PFSK-1 (cell line): ENCODE data around the gene LIX1. TPM values are rescaled to one million over a fixed set of nuclear protein-coding genes. Genes with fewer than 3 reads are reported as not detected.

Experiments
- FOXP2 ChIP-seq: optimal IDR thresholded peaks from 2 replicates; pipeline ENCODE3; 2011; ENCODE audit warnings: borderline replicate concordance, control low read depth, inconsistent platforms; ENCODE audit not compliant: insufficient read depth; ENCODE audit errors: extremely low read length, extremely low read depth
- POLR2AphosphoS5 ChIP-seq: IDR thresholded peaks from 2 replicates; pipeline ENCODE4 v1.6.1; 2012; ENCODE audit warnings: low read depth, mild to moderate bottlenecking, control low read depth, low read length, moderate library complexity
- SIN3A ChIP-seq: IDR thresholded peaks from 2 replicates; pipeline ENCODE4 v1.6.1; 2012; ENCODE audit warnings: mild to moderate bottlenecking, low read length, moderate library complexity, borderline replicate concordance; ENCODE audit not compliant: insufficient read depth
- TAF1 ChIP-seq: IDR thresholded peaks from 2 replicates; pipeline ENCODE4 v1.6.1; 2012; ENCODE audit warnings: low read length, control low read depth, borderline replicate concordance; ENCODE audit not compliant: insufficient read depth
- polyA plus RNA-seq: library from polyadenylated mRNA; unstranded; fragments of >200 nt; gene quantifications from one replicate; pipeline ENCODE4 v1.2.1, GENCODE V29; 2012; ENCODE audit warnings: low read depth, missing spikeins; ENCODE audit not compliant: insufficient read length
- TF ChIP-seq, protein P1 (sequence below), 2 experiments: IDR thresholded peaks; 2 replicates each; pipeline versions ENCODE4 v1.6.1 to v1.8.0; 2011 to 2012; ENCODE audit warnings: low read depth in 2 of 2, low read length in 2 of 2, control low read depth in 1 of 2, inconsistent platforms in 1 of 2, mild to moderate bottlenecking in 1 of 2, moderate library complexity in 1 of 2; ENCODE audit not compliant: insufficient read depth in 1 of 2

Gene LIX1
- not detected for polyA plus RNA-seq

DNA sequence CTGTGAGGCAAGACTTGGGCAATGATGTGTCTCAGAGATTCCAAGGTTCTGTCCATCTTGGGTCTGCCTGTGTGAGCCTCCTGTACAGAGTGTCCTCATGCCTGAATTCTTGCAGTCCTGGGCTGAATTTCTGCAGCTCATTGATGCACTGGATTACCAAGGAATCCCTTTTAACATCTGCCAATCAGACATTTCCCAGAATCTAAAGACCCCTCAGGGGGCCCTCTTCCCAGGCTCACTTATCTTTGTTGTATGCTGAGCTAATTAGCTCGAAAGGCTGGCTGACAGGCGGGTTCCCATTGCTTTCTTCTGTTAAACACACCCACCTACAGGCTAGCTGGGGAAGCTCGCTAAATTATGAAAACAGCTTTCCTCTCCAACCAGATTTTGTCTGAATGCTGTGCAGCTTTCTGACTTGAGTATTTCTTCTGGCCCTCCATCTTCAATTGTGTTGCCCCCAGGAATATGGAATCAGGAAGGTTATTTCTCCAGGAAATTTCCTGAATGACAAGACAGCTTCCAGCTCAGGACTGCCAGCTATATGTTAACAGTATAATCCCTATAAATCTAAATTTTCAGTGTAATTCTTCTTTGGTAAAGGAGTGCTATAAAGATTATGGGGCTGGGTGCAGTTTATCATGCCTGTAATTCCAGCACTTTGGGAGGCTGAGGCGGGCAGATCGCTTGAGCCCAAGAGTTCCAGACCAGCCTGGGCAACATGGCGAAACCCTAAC is at the start of gene LIX1:
Gene LIX1 (minus strand): TSS at position 91 of the 734 bp plus-strand sequence. CDS start 35 bp downstream, at position 56.
- TF ChIP-seq, protein P1, sequence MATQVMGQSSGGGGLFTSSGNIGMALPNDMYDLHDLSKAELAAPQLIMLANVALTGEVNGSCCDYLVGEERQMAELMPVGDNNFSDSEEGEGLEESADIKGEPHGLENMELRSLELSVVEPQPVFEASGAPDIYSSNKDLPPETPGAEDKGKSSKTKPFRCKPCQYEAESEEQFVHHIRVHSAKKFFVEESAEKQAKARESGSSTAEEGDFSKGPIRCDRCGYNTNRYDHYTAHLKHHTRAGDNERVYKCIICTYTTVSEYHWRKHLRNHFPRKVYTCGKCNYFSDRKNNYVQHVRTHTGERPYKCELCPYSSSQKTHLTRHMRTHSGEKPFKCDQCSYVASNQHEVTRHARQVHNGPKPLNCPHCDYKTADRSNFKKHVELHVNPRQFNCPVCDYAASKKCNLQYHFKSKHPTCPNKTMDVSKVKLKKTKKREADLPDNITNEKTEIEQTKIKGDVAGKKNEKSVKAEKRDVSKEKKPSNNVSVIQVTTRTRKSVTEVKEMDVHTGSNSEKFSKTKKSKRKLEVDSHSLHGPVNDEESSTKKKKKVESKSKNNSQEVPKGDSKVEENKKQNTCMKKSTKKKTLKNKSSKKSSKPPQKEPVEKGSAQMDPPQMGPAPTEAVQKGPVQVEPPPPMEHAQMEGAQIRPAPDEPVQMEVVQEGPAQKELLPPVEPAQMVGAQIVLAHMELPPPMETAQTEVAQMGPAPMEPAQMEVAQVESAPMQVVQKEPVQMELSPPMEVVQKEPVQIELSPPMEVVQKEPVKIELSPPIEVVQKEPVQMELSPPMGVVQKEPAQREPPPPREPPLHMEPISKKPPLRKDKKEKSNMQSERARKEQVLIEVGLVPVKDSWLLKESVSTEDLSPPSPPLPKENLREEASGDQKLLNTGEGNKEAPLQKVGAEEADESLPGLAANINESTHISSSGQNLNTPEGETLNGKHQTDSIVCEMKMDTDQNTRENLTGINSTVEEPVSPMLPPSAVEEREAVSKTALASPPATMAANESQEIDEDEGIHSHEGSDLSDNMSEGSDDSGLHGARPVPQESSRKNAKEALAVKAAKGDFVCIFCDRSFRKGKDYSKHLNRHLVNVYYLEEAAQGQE (IDR thresholded peaks at IDR 0.05; ENCODE audit: insufficient read depth in 1 of 2, low read depth in 2 of 2, low read length in 2 of 2): no peak
- TF ChIP-seq POLR2AphosphoS5 (no peak), FOXP2 (no peak), SIN3A (no peak), TAF1 (no peak)

DNA sequence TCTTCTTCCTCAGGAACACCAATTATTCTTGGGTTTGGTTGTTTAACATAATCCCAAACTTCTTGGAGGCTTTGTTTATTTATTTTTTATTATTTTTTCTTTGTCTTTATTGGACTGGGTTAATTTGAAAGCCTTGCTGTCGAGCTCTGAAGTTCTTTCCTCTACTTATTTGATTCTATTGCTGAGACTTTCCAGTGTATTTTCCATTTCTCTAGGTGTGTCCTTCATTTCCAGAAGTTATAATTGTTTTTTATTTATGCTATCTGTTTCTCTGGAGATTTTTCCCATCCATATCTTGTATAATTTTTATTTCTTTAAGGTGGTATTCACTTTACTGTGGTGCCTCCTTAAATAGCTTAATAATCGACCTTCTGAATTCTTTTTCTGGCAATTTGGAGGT is 49.5 kb upstream of the LIX1 start:
- TF ChIP-seq FOXP2 (no peak), POLR2AphosphoS5 (no peak), TAF1 (no peak), SIN3A (no peak)
- TF ChIP-seq, protein P1 (IDR thresholded peaks at IDR 0.05; ENCODE audit: insufficient read depth in 1 of 2, low read depth in 2 of 2, low read length in 2 of 2): no peak

DNA sequence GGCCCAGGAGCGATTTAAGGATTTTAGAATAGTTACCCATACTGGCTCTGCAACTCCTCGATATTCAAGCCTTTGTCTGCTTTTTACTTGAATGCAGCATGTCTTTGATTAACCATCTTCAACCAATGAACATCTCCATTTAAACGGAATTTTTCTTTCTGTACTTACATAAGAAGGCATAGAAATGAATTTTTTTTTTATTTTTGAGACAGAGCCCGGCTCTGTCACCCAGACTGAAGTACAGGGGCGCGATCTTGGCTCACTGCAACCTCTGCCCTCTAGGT is 41.5 kb upstream of the LIX1 start:
- TF ChIP-seq SIN3A (no peak), POLR2AphosphoS5 (no peak), TAF1 (no peak; the same call in 1 of the 2 replicates), FOXP2 (no peak)
- TF ChIP-seq, protein P1 (IDR thresholded peaks at IDR 0.05; ENCODE audit: insufficient read depth in 1 of 2, low read depth in 2 of 2, low read length in 2 of 2): no peak; a peak in 1 of 4 replicates

DNA sequence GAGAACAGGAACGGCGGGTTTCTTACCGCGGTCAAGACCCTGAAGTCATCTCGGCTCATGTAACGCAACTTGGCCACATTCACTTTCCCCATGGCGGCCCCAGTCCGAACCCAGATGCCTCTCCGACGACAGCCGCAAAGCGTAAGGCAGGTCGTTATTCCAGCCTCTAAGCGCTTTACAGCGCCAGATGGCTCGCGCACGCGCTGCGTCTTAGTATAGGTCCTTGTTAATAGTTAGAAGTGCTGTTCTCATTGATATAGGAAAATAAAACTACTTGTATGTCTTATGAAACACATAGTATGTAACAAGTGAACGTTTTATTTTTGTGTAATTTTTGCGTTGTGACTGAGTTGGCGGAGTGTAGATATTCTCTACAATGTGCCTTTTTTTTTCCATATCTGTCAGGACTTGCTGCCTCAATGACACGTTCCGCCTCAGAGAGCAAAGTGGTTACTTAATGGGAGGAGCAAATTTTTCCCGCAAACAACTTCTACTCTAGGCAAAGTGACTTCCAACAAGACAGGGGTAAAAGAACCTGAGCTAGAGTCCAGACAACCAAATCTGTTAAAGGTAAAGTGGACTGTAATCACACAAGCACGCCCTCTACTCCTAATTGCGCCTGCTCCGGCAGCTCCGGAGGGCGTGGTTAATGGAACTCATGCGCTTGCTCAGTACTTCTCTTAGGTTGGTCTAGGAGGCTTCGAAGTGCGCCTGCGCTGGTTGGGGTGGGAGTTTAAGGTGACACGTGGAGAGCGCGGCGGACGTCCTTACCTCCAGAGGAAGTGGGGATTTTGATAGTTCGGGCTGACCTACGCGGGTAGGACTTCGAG is 40.9 kb upstream of the LIX1 start, which contains the start of gene RIOK2:
Gene RIOK2 (minus strand): TSS at position 148 of the 830 bp plus-strand sequence. CDS start 56 bp downstream, at position 92.
- TF ChIP-seq TAF1 (peak; percentile 76; the same call in 1 of the 2 replicates), FOXP2 (peak; percentile 37), SIN3A (no peak; the same call in 1 of the 2 replicates), POLR2AphosphoS5 (peak; percentile 55; the same call in 1 of the 2 replicates)
- TF ChIP-seq, protein P1 (IDR thresholded peaks at IDR 0.05; ENCODE audit: insufficient read depth in 1 of 2, low read depth in 2 of 2, low read length in 2 of 2): peak in 1 of 2 experiments; percentile 12; a peak in 1 of 4 replicates
